Psoas muscle (tissue), 8 donors: Measurements from ENCODE around the gene IGSF9. TPM values are rescaled to one million over a fixed set of nuclear protein-coding genes. Genes with fewer than 3 reads are reported as not detected.

Experiments
- ATAC-seq, 4 donors: fragments of 200-7000 bp; cut with Tn5 transposase; one replicate each; pipeline ENCODE4 v1.9.1; 2020; ENCODE audit warnings: moderate library complexity in 3 of 4, mild to moderate bottlenecking in 2 of 4
- DNase-seq, 2 donors: peaks; one replicate each; pipeline ENCODE4 v3.0.0-alpha.2; 2020
- H3K27ac ChIP-seq: fragments of 200-600 bp; one replicate; pipeline ENCODE4 v1.8.0; 2022
- H3K27me3 ChIP-seq, 3 donors: fragments of 200-600 bp in 1 of 3; one replicate each; pipeline versions ENCODE4 v1.6.1 to v1.8.0; 2013 to 2022; ENCODE audit warnings: low read length in 2 of 3, mild to moderate bottlenecking in 2 of 3, moderate library complexity in 1 of 3; ENCODE audit not compliant: insufficient read depth in 3 of 3
- H3K36me3 ChIP-seq, 2 donors: fragments of 200-600 bp in 1 of 2; one replicate each; pipeline versions ENCODE4 v1.6.1 to v1.8.0; 2013 to 2022; ENCODE audit warnings: low read depth in 1 of 2, mild to moderate bottlenecking in 1 of 2, moderate library complexity in 1 of 2; ENCODE audit not compliant: insufficient read depth in 1 of 2
- H3K4me1 ChIP-seq: fragments of 200-600 bp; one replicate; pipeline ENCODE4 v1.8.0; 2022
- H3K4me3 ChIP-seq: fragments of 200-600 bp; one replicate; pipeline ENCODE4 v1.8.0; 2022; ENCODE audit warnings: mild to moderate bottlenecking
- H3K9me3 ChIP-seq: fragments of 200-600 bp; one replicate; pipeline ENCODE4 v1.8.0; 2022
- CTCF ChIP-seq: fragments of 200-600 bp; IDR thresholded peaks from one replicate; pipeline ENCODE4 v1.8.0; 2022; ENCODE audit warnings: antibody characterized with exemption
- WGBS, 3 donors: extraction: QIAGEN DNeasy Blood & Tissue Kit; methylation state at CpG; one replicate each; pipeline versions ENCODE4 v1.1.6 to v1.1.7; 2013; 5-methylcytosine and 5-hydroxymethylcytosine counted together
- intact Hi-C, 2 donors: fragments of 100-400 bp; cut with DNase I; formaldehyde crosslinking; loops; one replicate each; pipeline versions ENCODE4 v1.11.0 to v1.14.2; 2022
- polyA plus RNA-seq, 3 donors: library from polyadenylated mRNA; stranded (reverse); fragments of 200-250 nt; gene quantifications; one replicate each; pipeline ENCODE4 v1.2.3, GENCODE V29; 2013
- total RNA-seq, 4 donors: library from RNA; stranded (reverse); fragmentation: NEBNext Ultra II Directional in 2 of 4; extraction: Animal tissue kit (Norgen Biotek cat#: 25700) in 2 of 4; gene quantifications; one replicate each; pipeline versions ENCODE4 v1.2.1 to v1.2.4, GENCODE V29; 2021 to 2023
- donor health status: healthy with polysubstance abuse.
- donor health status: DM: no; HTN: no; CAD: no; lungs with moderate emphysema.
- donor health status: Bipolar disorder and iron deficiency.
- donor health status: healthy.
- donor health status: DM: yes; HTN: yes; CAD: no.
- donor health status: DM: no; HTN: no; CAD: no.
- donor health status: DM: no; HTN: no; CAD: no.
- donor health status: DM: yes; HTN: yes; CAD: no.

Gene IGSF9
- total and polyA plus RNA-seq, 7 donors = 0.01 TPM; not detected in 5

GRCh38 chr1:159916242-159917051 is 29.0 kb downstream of the IGSF9 start:
- TF ChIP-seq CTCF = no peak
- ATAC-seq = no peak
- Histone ChIP-seq H3K4me1 (peaks cover 15% of the 10 kb centered on the region), H3K4me3 (no peak overlapping the region), H3K27ac (no peak overlapping the region), H3K27me3 (no peaks in the 10 kb centered on the region), H3K9me3 (no peaks in the 10 kb centered on the region), H3K36me3 (peaks cover 0 to 21% of the 10 kb centered on the region in 2 donors)
- 49 to 57% (median 54%) methylated on average over 9 of the region's 9 CpGs for WGBS, 3 donors
- intact Hi-C loops = no loop called here
- DNase-seq = no peak

- Histone ChIP-seq H3K9me3 (no peaks in the 10 kb centered on the region), H3K4me3 (no peak overlapping the region), H3K27me3 (no peaks in the 10 kb centered on the region), H3K36me3 (peaks cover 0 to 21% of the 10 kb centered on the region in 2 donors), H3K4me1 (peaks cover 14% of the 10 kb centered on the region), H3K27ac (no peak overlapping the region)
- WGBS, 3 donors = 41 to 52% (median 46%) methylated on average over 5 of the region's 5 CpGs
- no peak for TF ChIP-seq CTCF
- no peak for ATAC-seq
- intact Hi-C loops = no loop called here
- no peak for DNase-seq
Observed at GRCh38 chr1:159915571-159916241, 29.7 kb downstream of the IGSF9 start.

GRCh38 chr1:159914252-159915018 is 31.0 kb downstream of the IGSF9 start:
- no peak overlapping the region for H3K4me3 ChIP-seq
- peaks cover 0 to 11% of the 10 kb centered on the region in 2 donors for H3K36me3 ChIP-seq
- no peak overlapping the region for H3K27ac ChIP-seq
- H3K9me3 ChIP-seq = no peaks in the 10 kb centered on the region
- DNase-seq (no peak), ATAC-seq (no peak)
- H3K27me3 ChIP-seq = no peaks in the 10 kb centered on the region
- H3K4me1 ChIP-seq = peaks cover 11% of the 10 kb centered on the region
- TF ChIP-seq CTCF = no peak
- WGBS, 3 donors = 93 to 96% (median 94%) methylated on average over 10 of the region's 10 CpGs
- intact Hi-C loops = no loop called here

- H3K4me3 ChIP-seq = no peak overlapping the region
- no peak for TF ChIP-seq CTCF
- no peaks in the 10 kb centered on the region for H3K9me3 ChIP-seq
- intact Hi-C loops = no loop called here
- ATAC-seq (no peak), DNase-seq (peak in 1 of 2 donors; percentile 49)
- WGBS, 3 donors = 62 to 80% (median 77%) methylated on average over 5 of the region's 5 CpGs
- H3K4me1 ChIP-seq = peaks cover 4% of the 10 kb centered on the region
- H3K27me3 ChIP-seq = no peaks in the 10 kb centered on the region
- peaks cover 0 to 2% of the 10 kb centered on the region in 2 donors for H3K36me3 ChIP-seq
- no peak overlapping the region for H3K27ac ChIP-seq
Observed at GRCh38 chr1:159913451-159914192, 31.8 kb downstream of the IGSF9 start.
